NCI-H1436 treated with DMSO at 0.1 percent for 48 hours (cell line): Measurements from ENCODE around the gene PRR18.

Source experiments
- DNase-seq: peaks from one replicate; lab custom pipeline; 2025; lab: John Stamatoyannopoulos, UW

The PRR18 gene

DNA sequence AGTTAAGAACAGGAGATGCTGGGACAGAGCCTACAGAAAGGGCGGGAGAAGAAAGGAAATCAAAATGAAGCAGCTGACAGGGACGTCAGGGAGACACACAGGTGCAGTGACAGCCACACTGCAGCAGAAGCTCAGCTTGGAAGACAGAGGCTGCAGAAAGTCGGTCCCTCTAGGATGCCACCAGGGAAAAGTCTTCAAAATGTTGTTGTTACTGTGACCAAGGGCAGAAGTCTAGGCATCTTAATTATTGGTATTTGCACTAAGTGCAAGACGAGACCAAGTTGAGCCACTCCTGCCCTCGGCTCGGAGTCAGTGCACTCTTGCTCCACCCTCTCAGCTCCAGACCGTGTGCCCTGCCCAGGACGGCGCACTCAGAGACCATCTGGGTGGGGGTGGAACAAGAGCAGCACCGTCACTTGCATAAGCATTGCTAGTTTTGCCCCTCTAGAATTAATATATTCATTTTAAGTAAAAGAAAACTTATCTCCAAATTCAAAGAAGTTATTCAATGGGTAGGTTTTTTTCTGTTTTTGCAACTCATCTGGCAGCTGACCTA lies 2.6 kb downstream of the PRR18 start:
- no peak for DNase-seq

GRCh38 chr6:166304106-166304505 lies 4.1 kb downstream of the PRR18 start:
- no peak for DNase-seq

DNA sequence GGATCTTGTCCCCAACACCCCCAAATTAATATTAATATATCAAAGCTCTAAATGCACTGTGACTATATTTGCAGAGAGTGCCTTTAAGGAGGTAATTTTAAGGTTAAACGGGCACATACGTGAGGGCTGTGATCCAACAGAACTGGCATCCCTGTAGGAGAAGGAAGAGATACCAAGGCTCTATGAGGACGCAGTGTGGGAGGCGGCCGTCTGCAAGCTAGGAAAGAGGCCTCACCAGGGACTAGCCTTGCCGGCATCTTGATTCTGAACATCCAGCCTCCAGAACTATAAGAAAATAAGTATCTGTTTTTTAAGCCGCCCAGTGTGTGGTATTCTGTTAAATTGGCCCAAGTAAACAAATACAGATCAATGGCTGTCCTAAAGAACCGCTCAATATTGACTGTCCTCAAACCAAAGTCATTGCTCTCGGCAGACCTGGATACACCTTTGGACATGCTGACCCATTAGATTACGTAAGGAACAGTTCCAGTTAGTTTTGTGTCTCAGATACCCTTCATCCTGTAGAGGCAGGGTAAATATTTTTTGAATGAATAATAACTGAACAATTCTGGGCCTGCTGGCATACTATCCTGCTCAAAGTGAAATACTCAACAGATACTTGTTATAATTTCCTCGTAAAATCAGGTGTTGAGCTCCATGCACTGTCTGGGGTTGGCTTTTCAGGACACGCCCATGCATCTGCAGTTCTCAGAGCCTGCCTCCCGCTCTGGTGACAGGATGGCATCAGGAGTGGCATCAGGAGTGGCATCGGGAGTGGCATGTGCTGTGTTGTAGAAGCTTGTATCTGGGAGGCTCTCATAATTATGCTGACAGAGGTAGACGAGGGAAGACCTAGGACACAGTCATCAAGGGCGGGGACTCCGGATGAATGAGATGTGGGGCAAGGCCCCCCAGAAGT lies 6.3 kb downstream of the PRR18 start:
- DNase-seq = no peak

- no peak for DNase-seq
These were observed 7.7 kb downstream of the PRR18 start for GRCh38 chr6:166300357-166300987.

- no peak for DNase-seq
These were observed 10.6 kb downstream of the PRR18 start for GRCh38 chr6:166297606-166298005.

DNA sequence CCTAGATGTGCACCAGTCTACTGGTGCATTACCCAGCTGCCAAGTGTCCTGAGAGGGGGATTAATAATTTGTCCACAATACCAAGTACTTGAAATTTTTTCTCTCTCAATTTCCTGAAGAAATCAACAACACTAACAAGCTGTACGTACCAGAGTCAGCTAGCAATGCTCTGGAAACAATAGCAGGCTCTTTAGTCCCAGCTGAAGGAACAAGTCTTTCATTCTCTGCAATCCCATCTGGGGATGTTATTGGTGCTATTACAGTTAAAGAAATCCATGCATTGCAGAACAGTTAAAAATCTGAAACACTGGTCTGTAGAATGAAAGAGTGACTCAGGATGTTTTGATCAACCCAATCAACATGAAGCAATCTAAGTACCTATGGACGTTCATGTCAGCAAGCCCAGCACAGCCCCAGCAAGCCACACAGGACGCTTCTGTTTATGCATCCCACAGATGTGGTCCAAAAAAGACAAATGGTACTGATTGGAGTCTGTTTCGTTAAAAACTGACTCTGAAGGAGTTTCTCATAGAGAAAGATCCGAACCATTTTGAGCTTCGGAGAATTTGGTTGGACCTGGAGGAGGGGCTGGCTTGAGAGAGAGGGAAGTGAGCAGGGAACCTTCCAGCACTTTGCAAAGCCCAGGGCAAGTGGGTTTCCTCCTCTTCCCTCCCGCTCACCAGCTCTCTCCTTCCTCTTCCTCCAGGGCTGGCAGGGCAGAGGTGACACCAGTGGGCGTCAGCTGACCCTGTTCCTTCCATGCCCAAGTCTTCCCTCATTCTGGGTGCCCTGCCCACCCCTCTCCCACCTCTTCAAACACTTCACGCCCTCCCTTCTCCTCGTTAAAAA lies 11.9 kb downstream of the PRR18 start:
- DNase-seq = no peak

- no peak for DNase-seq
These were observed 14.2 kb downstream of the PRR18 start for GRCh38 chr6:166293731-166294584.

- DNase-seq = no peak
These were observed 18.8 kb downstream of the PRR18 start for GRCh38 chr6:166289207-166290060.

DNA sequence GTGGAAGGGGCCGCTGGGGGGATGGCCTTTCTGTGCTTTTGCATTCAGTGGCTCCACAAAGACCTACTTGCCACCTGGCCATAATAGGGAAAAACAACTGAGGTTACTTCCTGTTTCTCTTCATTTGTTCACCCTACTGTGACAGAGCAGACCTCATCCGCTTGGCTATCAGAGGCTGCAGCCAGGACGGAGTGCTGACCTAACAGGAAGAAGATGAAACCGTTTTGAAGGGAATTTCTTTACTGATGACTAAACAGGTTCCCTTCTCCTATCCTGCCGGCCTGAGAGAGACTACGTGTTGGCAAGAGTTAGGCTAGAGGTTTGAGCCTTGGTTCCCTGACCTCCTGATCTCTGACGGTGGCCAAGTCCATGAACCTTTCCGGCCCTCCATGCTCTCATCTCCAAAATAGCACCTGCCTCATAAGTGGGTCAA lies 21.3 kb downstream of the PRR18 start:
- DNase-seq = no peak

GRCh38 chr6:166285233-166285632 lies 23.0 kb downstream of the PRR18 start:
- DNase-seq = no peak

GRCh38 chr6:166284640-166285039 lies 23.6 kb downstream of the PRR18 start:
- DNase-seq = no peak

DNA sequence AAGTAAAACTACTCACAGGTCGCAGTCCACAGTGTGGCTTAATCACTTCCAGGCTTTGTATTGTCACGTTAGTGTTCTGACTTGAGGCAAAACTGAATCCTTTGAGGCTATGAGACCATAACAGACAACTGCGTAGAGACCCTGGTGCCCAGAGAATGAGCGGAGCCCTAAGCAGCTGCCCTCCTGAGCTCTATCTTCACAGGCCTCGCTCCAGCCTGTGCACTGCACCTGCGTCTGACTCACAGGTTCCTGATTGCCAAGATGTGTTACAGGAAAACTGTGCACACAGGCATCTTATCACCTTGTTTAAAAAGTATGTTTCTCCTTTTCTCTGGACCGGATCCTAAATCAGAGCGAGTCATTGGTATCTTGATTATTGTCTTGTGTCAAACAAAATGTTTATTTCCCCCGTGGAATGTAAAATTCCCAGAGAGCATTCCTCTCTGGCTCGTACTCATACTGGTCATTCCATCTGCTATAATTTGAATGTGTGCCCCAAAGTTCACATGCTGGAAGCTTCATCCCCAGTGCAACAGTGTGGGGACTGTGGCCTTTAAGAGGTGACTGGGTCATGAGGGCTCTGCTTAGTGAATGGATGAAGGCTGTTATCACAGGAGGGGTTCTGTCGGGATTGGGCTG lies 25.7 kb downstream of the PRR18 start:
- no peak for DNase-seq

DNA sequence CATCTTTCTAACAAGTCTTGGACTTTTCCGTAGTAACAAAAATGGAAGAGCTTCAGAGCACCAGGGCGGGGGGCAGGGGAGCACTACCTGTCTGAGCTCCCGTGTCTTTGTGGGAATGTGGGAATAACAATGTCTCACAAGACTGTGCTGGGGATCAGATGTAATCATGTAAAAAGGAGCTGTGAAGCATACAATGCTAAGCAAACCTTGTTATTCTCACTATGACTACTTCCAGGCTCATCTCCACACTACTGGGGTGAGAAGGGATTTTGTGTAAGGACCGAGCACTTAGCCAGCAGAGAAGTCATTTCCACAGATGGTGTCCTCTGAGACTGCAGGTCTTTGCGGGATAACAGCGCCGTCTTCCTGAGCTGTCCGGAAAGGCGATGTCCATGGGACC lies 27.1 kb downstream of the PRR18 start:
- no peak for DNase-seq

DNA sequence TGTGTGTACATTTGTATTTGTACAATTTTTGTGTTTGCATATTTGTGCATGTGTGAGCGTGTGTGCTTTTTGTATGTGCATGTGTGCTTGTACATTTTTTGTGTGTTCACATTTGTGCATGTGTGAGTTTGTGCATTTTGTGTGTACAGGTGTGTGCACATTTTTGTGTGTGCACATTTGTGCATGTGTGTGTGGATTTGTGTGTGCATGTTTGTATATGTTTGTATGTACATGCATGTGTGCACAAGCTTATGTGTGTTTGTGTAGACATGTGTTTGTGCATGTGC lies 28.9 kb downstream of the PRR18 start:
- DNase-seq = no peak

GRCh38 chr6:166278579-166279392 lies 29.4 kb downstream of the PRR18 start:
- no peak for DNase-seq

GRCh38 chr6:166277892-166278578 lies 30.2 kb downstream of the PRR18 start:
- no peak for DNase-seq

DNA sequence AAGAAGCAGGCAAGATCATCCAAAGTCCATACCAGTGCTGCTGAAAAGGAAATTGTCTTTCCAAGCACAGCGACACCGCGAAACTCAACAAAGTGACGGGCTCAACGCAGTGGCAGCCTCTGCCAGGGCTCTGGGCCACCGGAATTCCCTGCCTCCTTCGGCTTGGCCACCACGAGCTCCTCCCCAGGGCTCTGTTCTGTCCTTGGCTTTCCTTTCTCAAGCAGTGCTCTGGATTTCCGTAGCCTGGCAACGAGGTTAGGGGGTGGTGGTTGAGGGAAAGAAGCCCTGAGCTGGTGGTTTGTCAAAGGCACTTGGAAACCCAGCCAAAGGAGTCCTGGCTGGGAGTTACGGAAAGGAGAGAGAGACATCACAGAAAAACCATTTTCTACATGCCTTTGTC lies 31.2 kb downstream of the PRR18 start:
- no peak for DNase-seq

DNA sequence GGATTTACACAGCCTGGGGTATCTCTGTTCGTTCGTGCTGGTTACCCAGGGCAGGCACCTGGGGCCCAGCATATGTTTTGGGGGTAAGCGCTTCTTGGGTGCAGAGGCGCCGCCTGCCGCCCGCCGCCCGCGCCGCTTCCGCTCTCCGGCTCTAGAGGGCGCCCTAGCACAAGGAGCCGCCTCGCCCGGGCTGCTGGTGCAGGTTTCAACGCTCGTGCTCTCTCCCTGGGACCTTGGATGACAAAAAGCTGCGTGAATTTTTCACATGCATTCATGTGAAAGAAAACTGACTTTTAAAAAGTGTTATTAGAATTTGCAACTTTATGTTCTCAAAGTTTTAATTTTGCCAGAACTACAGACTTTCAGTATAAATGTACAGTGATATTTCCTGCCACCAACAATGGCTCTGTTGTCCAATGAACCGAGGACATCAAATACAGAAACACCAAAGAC lies 32.5 kb downstream of the PRR18 start:
- no peak for DNase-seq
